ENCODE results near the gene HNRNPUL1. TPM values are rescaled to one million over a fixed set of nuclear protein-coding genes. Genes with fewer than 3 reads are reported as not detected.
A peak's percentile ranks its signal among the peaks of the same experiment; 100 is the strongest.

The HNRNPUL1 gene
- total RNA-seq, 4 donors from 2014 or later, result 129 to 180 (median 150) TPM

DNA sequence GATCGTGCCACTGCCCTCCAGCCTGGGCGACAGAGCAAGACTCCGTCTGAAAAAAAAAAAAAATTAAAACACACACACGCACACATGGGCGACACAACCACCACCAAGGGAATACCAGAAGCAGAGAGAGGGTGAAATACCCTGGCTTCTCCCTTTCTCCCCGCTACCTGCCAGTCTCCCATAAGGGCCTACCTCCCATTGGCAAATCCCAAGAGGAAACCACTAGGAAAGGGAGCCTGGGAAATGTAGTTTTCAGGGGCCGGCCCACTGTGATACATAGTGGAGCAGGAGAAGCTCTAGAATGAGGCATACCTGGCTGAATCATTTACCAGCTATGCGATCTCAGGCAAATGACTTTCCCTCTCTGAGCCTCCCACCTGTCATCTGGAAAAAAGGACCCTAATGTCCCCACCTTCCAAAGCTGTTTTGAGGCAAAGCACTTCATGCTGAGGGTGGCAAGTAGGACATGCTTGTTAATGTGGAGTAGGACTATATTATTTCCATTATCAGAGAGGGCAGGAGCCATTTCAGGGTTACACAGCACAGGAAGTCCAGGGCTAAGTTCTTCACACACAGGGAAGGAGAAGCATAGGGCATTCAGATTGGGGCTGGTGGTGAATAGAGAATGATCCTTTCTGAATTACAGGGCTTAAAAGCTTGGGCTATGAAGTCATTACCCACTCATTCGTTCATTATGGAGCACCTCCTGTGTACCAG is 14.3 kb upstream of the HNRNPUL1 start:
- WGBS, 2 donors, result 91 to 96% methylated on average over 9 of the region's 9 CpGs
- H3K27me3 ChIP-seq, result no peaks in the 10 kb centered on the region
- H3K27ac ChIP-seq, result no peak overlapping the region
- no peaks in the 10 kb centered on the region for H3K9me3 ChIP-seq
- peaks cover 0 to 23% of the 10 kb centered on the region in 2 donors for H3K36me3 ChIP-seq
- no peak for DNase-seq
- H3K4me3 ChIP-seq (replicated peaks in 1 of 3), result no peak overlapping the region
- TF ChIP-seq POLR2A (IDR thresholded peaks at IDR 0.05), result no peak
- TF ChIP-seq, protein P1, sequence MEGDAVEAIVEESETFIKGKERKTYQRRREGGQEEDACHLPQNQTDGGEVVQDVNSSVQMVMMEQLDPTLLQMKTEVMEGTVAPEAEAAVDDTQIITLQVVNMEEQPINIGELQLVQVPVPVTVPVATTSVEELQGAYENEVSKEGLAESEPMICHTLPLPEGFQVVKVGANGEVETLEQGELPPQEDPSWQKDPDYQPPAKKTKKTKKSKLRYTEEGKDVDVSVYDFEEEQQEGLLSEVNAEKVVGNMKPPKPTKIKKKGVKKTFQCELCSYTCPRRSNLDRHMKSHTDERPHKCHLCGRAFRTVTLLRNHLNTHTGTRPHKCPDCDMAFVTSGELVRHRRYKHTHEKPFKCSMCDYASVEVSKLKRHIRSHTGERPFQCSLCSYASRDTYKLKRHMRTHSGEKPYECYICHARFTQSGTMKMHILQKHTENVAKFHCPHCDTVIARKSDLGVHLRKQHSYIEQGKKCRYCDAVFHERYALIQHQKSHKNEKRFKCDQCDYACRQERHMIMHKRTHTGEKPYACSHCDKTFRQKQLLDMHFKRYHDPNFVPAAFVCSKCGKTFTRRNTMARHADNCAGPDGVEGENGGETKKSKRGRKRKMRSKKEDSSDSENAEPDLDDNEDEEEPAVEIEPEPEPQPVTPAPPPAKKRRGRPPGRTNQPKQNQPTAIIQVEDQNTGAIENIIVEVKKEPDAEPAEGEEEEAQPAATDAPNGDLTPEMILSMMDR (IDR thresholded peaks at IDR 0.05), result no peak
- no peaks in the 10 kb centered on the region for H3K4me1 ChIP-seq
- intact Hi-C loops (cut with DNase I), result no loop called here

DNA sequence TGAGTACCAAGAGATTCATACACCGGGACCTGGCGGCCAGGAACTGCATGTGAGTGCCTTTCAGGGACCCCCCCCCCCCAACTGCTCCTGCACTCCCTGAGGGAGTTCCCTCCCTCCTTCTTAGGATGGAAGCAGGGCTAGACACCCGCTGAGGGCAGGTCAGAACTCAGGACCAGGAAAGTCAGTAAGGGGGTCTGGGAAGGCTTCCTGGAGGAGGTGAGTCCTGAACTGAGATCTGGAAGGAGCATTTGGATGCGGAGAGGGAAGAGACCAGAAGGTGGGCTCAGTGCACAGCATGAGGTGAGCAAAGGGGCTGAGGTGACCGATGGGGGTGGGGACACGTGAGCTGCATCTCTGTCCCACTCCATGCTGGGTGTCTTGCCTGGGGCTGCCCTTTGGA is 10.5 kb upstream of the HNRNPUL1 start:
- intact Hi-C loops (cut with DNase I), result no loop called here
- no peak overlapping the region for H3K27ac ChIP-seq
- H3K4me1 ChIP-seq, result no peaks in the 10 kb centered on the region
- H3K27me3 ChIP-seq, result no peaks in the 10 kb centered on the region
- no peak for DNase-seq
- H3K36me3 ChIP-seq, result peaks cover 8 to 26% of the 10 kb centered on the region in 2 donors
- WGBS, 2 donors, result 95 to 99% methylated on average over 6 of the region's 6 CpGs
- no peak overlapping the region for H3K4me3 ChIP-seq (replicated peaks in 1 of 3)
- TF ChIP-seq, protein P1 (IDR thresholded peaks at IDR 0.05), result no peak
- no peak for TF ChIP-seq POLR2A (IDR thresholded peaks at IDR 0.05)
- H3K9me3 ChIP-seq, result no peaks in the 10 kb centered on the region

DNA sequence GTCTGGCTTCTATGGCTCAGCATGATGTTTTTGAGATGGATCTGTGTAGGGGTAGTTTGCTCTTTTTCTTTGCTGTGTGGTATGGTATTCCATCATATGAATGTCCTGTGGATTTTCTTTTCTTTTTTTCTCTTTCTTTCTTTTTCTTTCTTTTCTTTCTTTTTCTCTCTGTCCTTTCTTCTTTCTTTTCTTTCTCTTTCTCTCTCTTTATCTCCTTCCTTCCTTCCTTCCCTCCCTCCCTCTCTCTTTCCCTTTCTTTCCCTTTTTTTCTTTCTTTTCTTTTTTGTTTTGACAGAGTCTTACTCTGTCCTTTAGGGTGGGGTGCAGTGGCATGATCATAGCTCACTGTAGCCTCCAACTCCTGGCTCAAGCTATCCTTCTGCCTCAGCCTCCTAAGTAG is 9.0 kb upstream of the HNRNPUL1 start:
- no peak for TF ChIP-seq POLR2A (IDR thresholded peaks at IDR 0.05)
- TF ChIP-seq, protein P1 (IDR thresholded peaks at IDR 0.05), result no peak
- intact Hi-C loops (cut with DNase I), result no loop called here
- no peak for DNase-seq
- Histone ChIP-seq H3K36me3 (peaks cover 8 to 18% of the 10 kb centered on the region in 2 donors), H3K27ac (no peak overlapping the region), H3K9me3 (no peaks in the 10 kb centered on the region), H3K4me1 (no peaks in the 10 kb centered on the region), H3K27me3 (no peaks in the 10 kb centered on the region), H3K4me3 (replicated peaks in 1 of 3) (no peak overlapping the region)

- intact Hi-C loops (cut with DNase I), result loop anchor here (5.0 kb wide), 1 partner anchor 59 kb away; no protein-coding TSS in a partner anchor
Measured at GRCh38 chr19:41261474-41262190, 2.5 kb upstream of the HNRNPUL1 start.

More at GRCh38 chr19:41261474-41262190, 2.5 kb upstream of the HNRNPUL1 start:
- Histone ChIP-seq H3K4me1 (peaks cover 11 to 12% of the 10 kb centered on the region in 2 donors), H3K27me3 (no peaks in the 10 kb centered on the region), H3K4me3 (replicated peaks in 1 of 3) (peak overlapping the region in 2 of 3 donors; percentile 2 to 54), H3K9me3 (no peaks in the 10 kb centered on the region), H3K27ac (peak overlapping the region; percentile 11 to 98 (median 93)), H3K36me3 (peaks cover 10 to 12% of the 10 kb centered on the region in 2 donors)
- peak in 1 of 2 donors; percentile 10 for DNase-seq
- 62 to 65% methylated on average over 10 of the region's 10 CpGs for WGBS, 2 donors
- TF ChIP-seq POLR2A (IDR thresholded peaks at IDR 0.05), result no peak
- TF ChIP-seq, protein P1 (IDR thresholded peaks at IDR 0.05), result no peak

Measured in thyroid gland (tissue), 4 donors.